Keratinocyte (primary cell): ENCODE results near the gene ZFP14. TPM values are rescaled to one million over a fixed set of nuclear protein-coding genes. Genes with fewer than 3 reads are reported as not detected.

Experiments
- DNase-seq: peaks from one replicate; pipeline ENCODE4 v3.0.0-alpha.2; 2011; ENCODE audit warnings: low read depth, missing footprints, low spot score
- FAIRE-seq: peaks from 2 replicates; lab custom pipeline; 2011; peaks lifted over from hg19 to GRCh38; lab: Jason Lieb, UNC
- H2AFZ ChIP-seq: 2 replicates; pipeline ENCODE4 v1.6.0; 2012; ENCODE audit warnings: low read length, control low read depth, inconsistent platforms; ENCODE audit not compliant: control insufficient read depth
- H3K27ac ChIP-seq: 2 replicates; pipeline ENCODE4 v1.5.1; 2011; ENCODE audit warnings: low read length; ENCODE audit not compliant: control insufficient read depth, insufficient read depth
- H3K27me3 ChIP-seq: 3 replicates; pipeline ENCODE4 v1.6.0; 2011; ENCODE audit warnings: low read length; ENCODE audit not compliant: control insufficient read depth, insufficient read depth; ENCODE audit errors: extremely low read depth
- H3K36me3 ChIP-seq, 2 experiments: 2 replicates in 1 of 2; 3 replicates in 1 of 2; pipeline ENCODE4 v1.5.1; 2011; ENCODE audit warnings: low read length in 2 of 2, mild to moderate bottlenecking in 1 of 2; ENCODE audit not compliant: control insufficient read depth in 2 of 2, insufficient read depth in 2 of 2; ENCODE audit errors: extremely low read depth in 1 of 2
- H3K4me1 ChIP-seq: 3 replicates; pipeline ENCODE4 v1.5.1; 2011; ENCODE audit warnings: low read length; ENCODE audit not compliant: control insufficient read depth, insufficient read depth; ENCODE audit errors: extremely low read depth
- H3K4me2 ChIP-seq: 3 replicates; pipeline ENCODE4 v1.6.0; 2011; ENCODE audit warnings: low read depth, low read length; ENCODE audit not compliant: control insufficient read depth, insufficient read depth; ENCODE audit errors: extremely low read depth
- H3K4me3 ChIP-seq, 3 experiments: fragments of 200-600 bp in 1 of 3; sonication (generic) in 1 of 3; 2 replicates in 2 of 3; 3 replicates in 1 of 3; pipeline ENCODE4 v1.5.1; 2011 to 2016; ENCODE audit warnings: low read length in 3 of 3, mild to moderate bottlenecking in 3 of 3, control low read depth in 2 of 3, inconsistent platforms in 1 of 3, low read depth in 1 of 3, mixed read lengths in 1 of 3, mixed run types in 1 of 3, moderate library complexity in 1 of 3; ENCODE audit not compliant: control insufficient read depth in 2 of 3, insufficient read depth in 2 of 3; ENCODE audit errors: extremely low read depth in 1 of 3
- H3K79me2 ChIP-seq: 2 replicates; pipeline ENCODE4 v1.6.0; 2012; ENCODE audit warnings: low read length; ENCODE audit not compliant: control insufficient read depth, insufficient read depth
- H3K9ac ChIP-seq: 3 replicates; pipeline ENCODE4 v1.6.0; 2011; ENCODE audit warnings: low read length; ENCODE audit not compliant: control insufficient read depth, insufficient read depth; ENCODE audit errors: extremely low read depth
- H3K9me1 ChIP-seq: 3 replicates; pipeline ENCODE4 v1.6.0; 2011; ENCODE audit warnings: low read length; ENCODE audit not compliant: control insufficient read depth, insufficient read depth; ENCODE audit errors: extremely low read depth
- H3K9me3 ChIP-seq: 2 replicates; pipeline ENCODE4 v1.5.1; 2012; ENCODE audit warnings: low read depth, low read length; ENCODE audit not compliant: control insufficient read depth
- H4K20me1 ChIP-seq: 3 replicates; pipeline ENCODE4 v1.6.0; 2011; ENCODE audit warnings: low read length; ENCODE audit not compliant: control insufficient read depth, insufficient read depth; ENCODE audit errors: extremely low read depth
- CTCF ChIP-seq, 3 experiments: IDR thresholded peaks in 1 of 3; conservative IDR thresholded peaks in 1 of 3; optimal IDR thresholded peaks in 1 of 3; 2 replicates in 2 of 3; 3 replicates in 1 of 3; pipeline versions ENCODE3 to v1.5.1; 2011; ENCODE audit warnings: low read length in 3 of 3, mild to moderate bottlenecking in 3 of 3, moderate library complexity in 2 of 3, control low read depth in 1 of 3, inconsistent platforms in 1 of 3; ENCODE audit not compliant: insufficient read depth in 2 of 3; ENCODE audit errors: extremely low read depth in 1 of 3
- EZH2 ChIP-seq: IDR thresholded peaks from one replicate; pipeline ENCODE4 v1.6.1; 2012; ENCODE audit warnings: inconsistent platforms, mild to moderate bottlenecking, low read length, moderate library complexity
- dilution Hi-C: fragments of 300-500 bp; cut with MboI; formaldehyde crosslinking; loops from one replicate; pipeline ENCODE4 v1.7.0; 2020; ENCODE audit warnings: low sequenced_read_pairs; ENCODE audit not compliant: extremely low pct_ligation_motif_present
- polyA plus RNA-seq, 5 experiments: library from polyadenylated mRNA; depleted of rRNA in 3 of 5; stranded (reverse) in 3 of 5; stranded (forward) in 1 of 5; unstranded in 1 of 5; fragments of >200 nt; gene quantifications; 1 replicate in 1 of 5; 2 replicates in 3 of 5; 3 replicates in 1 of 5; pipeline versions ENCODE4 v1.2.1 to v1.2.3, GENCODE V29; 2011 to 2012; ENCODE audit warnings: missing spikeins in 2 of 5, low read depth in 1 of 5, low replicate concordance in 1 of 5

ZFP14 gene
- polyA plus RNA-seq, 1 donor (not counting 4 experiments of a cell fraction or from before 2014, with no cell fraction given) = 0.96 TPM

GRCh38 chr19:36379510-36379819, 464 bp upstream of the ZFP14 start:
- H3K4me2 ChIP-seq = peak overlapping the region; percentile 84
- H3K4me1 ChIP-seq = peaks cover 11% of the 10 kb centered on the region
- H3K9me1 ChIP-seq = no peaks in the 10 kb centered on the region
- H3K4me3 ChIP-seq = peak overlapping the region; percentile 79 to 96 (median 95)
- no peaks in the 10 kb centered on the region for H4K20me1 ChIP-seq
- no peaks in the 10 kb centered on the region for H3K79me2 ChIP-seq
- TF ChIP-seq CTCF (optimal IDR thresholded peaks at IDR 0.05 in 1 of 3, IDR thresholded peaks at IDR 0.05 in 1 of 3, conservative IDR thresholded peaks at IDR 0.05 in 1 of 3; ENCODE audit: extremely low read depth in 1 of 3, insufficient read depth in 2 of 3, low read length in 3 of 3) (no peak), EZH2 (no peak)
- no peaks in the 10 kb centered on the region for H3K27me3 ChIP-seq
- H3K9me3 ChIP-seq = no peaks in the 10 kb centered on the region
- dilution Hi-C loops = no loop called here
- H3K36me3 ChIP-seq = no peaks in the 10 kb centered on the region
- H2AFZ ChIP-seq = peak overlapping the region; percentile 99
- no peak for DNase-seq
- no peak overlapping the region for H3K27ac ChIP-seq
- FAIRE-seq = no peak
- H3K9ac ChIP-seq = no peak overlapping the region

GRCh38 chr19:36377541-36378178, 1.3 kb downstream of the ZFP14 start:
- Histone ChIP-seq H3K79me2 (no peaks in the 10 kb centered on the region), H3K4me3 (peak overlapping the region; percentile 2 to 79 (median 44)), H3K4me1 (peaks cover 11% of the 10 kb centered on the region), H3K9ac (no peak overlapping the region), H3K4me2 (peak overlapping the region; percentile 84), H2AFZ (peak overlapping the region; percentile 99), H3K27me3 (no peaks in the 10 kb centered on the region), H3K36me3 (no peaks in the 10 kb centered on the region), H3K27ac (no peak overlapping the region), H4K20me1 (no peaks in the 10 kb centered on the region), H3K9me1 (no peaks in the 10 kb centered on the region), H3K9me3 (no peaks in the 10 kb centered on the region)
- DNase-seq = no peak
- dilution Hi-C loops = no loop called here
- TF ChIP-seq CTCF (optimal IDR thresholded peaks at IDR 0.05 in 1 of 3, IDR thresholded peaks at IDR 0.05 in 1 of 3, conservative IDR thresholded peaks at IDR 0.05 in 1 of 3; ENCODE audit: extremely low read depth in 1 of 3, insufficient read depth in 2 of 3, low read length in 3 of 3) (no peak), EZH2 (no peak)
- FAIRE-seq = no peak
